K562 (cell line): ENCODE data around the gene ATP2A3. TPM values are rescaled to one million over a fixed set of nuclear protein-coding genes. Genes with fewer than 3 reads are reported as not detected.

Experiments
- CBX2 ChIP-seq: fragments of 200-600 bp; sonication (generic); IDR thresholded peaks from one replicate; pipeline ENCODE4 v1.6.1; 2012; ENCODE audit warnings: mild to moderate bottlenecking, low read length, inconsistent platforms; ENCODE audit not compliant: insufficient read depth, poor library complexity, severe bottlenecking
- CCNT2 ChIP-seq: IDR thresholded peaks from 2 replicates; pipeline ENCODE4 v1.6.1; 2011; ENCODE audit warnings: borderline replicate concordance, low read depth, mild to moderate bottlenecking, moderate library complexity, mixed read lengths, low read length; ENCODE audit not compliant: insufficient read length; ENCODE audit errors: extremely low read depth
- E4F1 ChIP-seq: fragments of 250-450 bp; sonication (Bioruptor Pico); IDR thresholded peaks from 2 replicates; pipeline ENCODE4 v1.5.0; 2021; ENCODE audit warnings: mild to moderate bottlenecking, borderline replicate concordance
- ETV6 ChIP-seq, 3 experiments: fragments of 150-350 bp in 1 of 3; sonication (generic) in 1 of 3; formaldehyde crosslinking in 1 of 3; IDR thresholded peaks; 2 replicates each; pipeline versions ENCODE4 v1.6.1 to v1.8.0; 2014 to 2022; ENCODE audit warnings: borderline replicate concordance in 2 of 3, low read depth in 2 of 3, antibody characterized with exemption in 1 of 3, low read length in 1 of 3, mild to moderate bottlenecking in 1 of 3, missing genetic modification reagents in 1 of 3
- HEY1 ChIP-seq: fragments of 250-450 bp; sonication (Bioruptor Pico); IDR thresholded peaks from 2 replicates; pipeline ENCODE4 v1.5.0; 2020; ENCODE audit warnings: mild to moderate bottlenecking, moderate library complexity, borderline replicate concordance
- HINFP ChIP-seq: fragments of 450-650 bp; conservative IDR thresholded peaks from 2 replicates; pipeline ENCODE4 v1.6.1; 2016; ENCODE audit warnings: missing genetic modification characterization, low read depth, mild to moderate bottlenecking, control low read depth, missing compliant biosample characterization
- MYC ChIP-seq, 2 experiments: fragments of 250-450 bp in 1 of 2; sonication (Bioruptor Pico) in 1 of 2; IDR thresholded peaks; 2 replicates each; pipeline versions ENCODE4 v1.5.1 to v1.6.1; 2012 to 2021; ENCODE audit warnings: low read depth in 2 of 2, borderline replicate concordance in 1 of 2, improper control_type of control experiment in 1 of 2, low read length in 1 of 2, mild to moderate bottlenecking in 1 of 2, moderate library complexity in 1 of 2
- NFXL1 ChIP-seq: fragments of 450-650 bp; formaldehyde crosslinking; IDR thresholded peaks from 2 replicates; pipeline ENCODE4 v1.4.0; 2021; ENCODE audit warnings: mild to moderate bottlenecking
- PHB2 ChIP-seq: fragments of 450-650 bp; IDR thresholded peaks from 2 replicates; pipeline ENCODE4 v1.6.1; 2017; ENCODE audit warnings: low read depth
- ZNF121 ChIP-seq: sonication (generic); formaldehyde crosslinking; conservative IDR thresholded peaks from 2 replicates; pipeline ENCODE4 v1.8.0; 2022; ENCODE audit warnings: missing genetic modification reagents
- ZNF124 ChIP-seq: sonication (generic); formaldehyde crosslinking; IDR thresholded peaks from 2 replicates; pipeline ENCODE4 v1.8.1; 2022; ENCODE audit warnings: missing genetic modification reagents
- ZNF212 ChIP-seq: fragments of 450-650 bp; formaldehyde crosslinking; IDR thresholded peaks from 2 replicates; pipeline ENCODE4 v1.4.0; 2020; ENCODE audit warnings: mild to moderate bottlenecking
- ZNF239 ChIP-seq: fragments of 250-450 bp; sonication (Bioruptor Pico); IDR thresholded peaks from 2 replicates; pipeline ENCODE4 v1.4.0; 2020; ENCODE audit warnings: mild to moderate bottlenecking
- ZNF449 ChIP-seq: fragments of 250-450 bp; sonication (Bioruptor Pico); IDR thresholded peaks from 2 replicates; pipeline ENCODE4 v1.8.0; 2022; ENCODE audit warnings: moderate library complexity, mild to moderate bottlenecking, inconsistent platforms
- ZNF589 ChIP-seq: fragments of 200-800 bp; sonication (Bioruptor generic); IDR thresholded peaks from 2 replicates; pipeline ENCODE4 v1.6.1; 2016; ENCODE audit warnings: low read depth, missing genetic modification characterization, missing compliant biosample characterization
- polyA plus RNA-seq, 8 experiments: library from polyadenylated mRNA; depleted of rRNA in 4 of 8; stranded (reverse) in 5 of 8; unstranded in 3 of 8; fragments of >200 nt; fragmentation: Nextera tagmentation in 2 of 8; fragmentation: Illumina TruSeq in 1 of 8; extraction: Ambion mirVana in 2 of 8; extraction: Trizol in 1 of 8; gene quantifications; 2 replicates each; pipeline versions ENCODE4 v1.2.1 to v1.2.3, GENCODE V29; 2011 to 2014; ENCODE audit warnings: inconsistent platforms in 1 of 8, missing spikeins in 1 of 8
- total RNA-seq, 7 experiments: library from RNA; depleted of rRNA in 6 of 7; stranded (reverse); fragments of >200 nt in 6 of 7; fragmentation: Illumina TruSeq in 2 of 7; extraction: Trizol in 2 of 7; gene quantifications; 2 replicates each; pipeline versions ENCODE4 v1.2.1 to v1.2.3, GENCODE V29; 2011 to 2021; ENCODE audit warnings: low replicate concordance in 1 of 7
- TF ChIP-seq, protein P1 (sequence below): fragments of 250-450 bp; sonication (Bioruptor Pico); IDR thresholded peaks from 2 replicates; pipeline ENCODE4 v1.4.0; 2020; ENCODE audit warnings: mild to moderate bottlenecking, moderate library complexity

ATP2A3 gene
- total and polyA plus RNA-seq, 9 of the 15 experiments (the other 6 are each of a cell fraction or from before 2014, with no cell fraction given): 0.65 to 103 (median 31.3) TPM

- TF ChIP-seq CCNT2 (peak; percentile 54), HINFP (tag) (no peak), PHB2 (no peak), HEY1 (0 out of 2 replicates have a peak, but pooled peaks have one; percentile 58), ZNF124 (CRISPR knock-in tag) (no peak), ZNF239 (peak; percentile 76), ETV6 (IDR thresholded peaks at IDR 0.05; ENCODE audit: borderline replicate concordance in 1 of 2, low read depth in 2 of 2, low read length in 1 of 2) (no peak), ETV6 (CRISPR knock-in tag; IDR thresholded peaks at IDR 0.05; ENCODE audit: borderline replicate concordance) (no peak), CBX2 (no peak), ZNF449 (CRISPR knock-in tag) (peak; percentile 86; the same call in 1 of the 2 replicates), ZNF212 (no peak), ZNF589 (peak; percentile 98), NFXL1 (peak; percentile 76; the same call in 1 of the 2 replicates), ZNF121 (CRISPR knock-in tag) (no peak), E4F1 (CRISPR knock-in tag) (no peak), MYC (IDR thresholded peaks at IDR 0.05; ENCODE audit: low read depth, low read length) (peak; percentile 73), MYC (CRISPR knock-in tag; IDR thresholded peaks at IDR 0.05; ENCODE audit: borderline replicate concordance, low read depth) (no peak; the same call in 1 of the 2 replicates)
- TF ChIP-seq, protein P1, sequence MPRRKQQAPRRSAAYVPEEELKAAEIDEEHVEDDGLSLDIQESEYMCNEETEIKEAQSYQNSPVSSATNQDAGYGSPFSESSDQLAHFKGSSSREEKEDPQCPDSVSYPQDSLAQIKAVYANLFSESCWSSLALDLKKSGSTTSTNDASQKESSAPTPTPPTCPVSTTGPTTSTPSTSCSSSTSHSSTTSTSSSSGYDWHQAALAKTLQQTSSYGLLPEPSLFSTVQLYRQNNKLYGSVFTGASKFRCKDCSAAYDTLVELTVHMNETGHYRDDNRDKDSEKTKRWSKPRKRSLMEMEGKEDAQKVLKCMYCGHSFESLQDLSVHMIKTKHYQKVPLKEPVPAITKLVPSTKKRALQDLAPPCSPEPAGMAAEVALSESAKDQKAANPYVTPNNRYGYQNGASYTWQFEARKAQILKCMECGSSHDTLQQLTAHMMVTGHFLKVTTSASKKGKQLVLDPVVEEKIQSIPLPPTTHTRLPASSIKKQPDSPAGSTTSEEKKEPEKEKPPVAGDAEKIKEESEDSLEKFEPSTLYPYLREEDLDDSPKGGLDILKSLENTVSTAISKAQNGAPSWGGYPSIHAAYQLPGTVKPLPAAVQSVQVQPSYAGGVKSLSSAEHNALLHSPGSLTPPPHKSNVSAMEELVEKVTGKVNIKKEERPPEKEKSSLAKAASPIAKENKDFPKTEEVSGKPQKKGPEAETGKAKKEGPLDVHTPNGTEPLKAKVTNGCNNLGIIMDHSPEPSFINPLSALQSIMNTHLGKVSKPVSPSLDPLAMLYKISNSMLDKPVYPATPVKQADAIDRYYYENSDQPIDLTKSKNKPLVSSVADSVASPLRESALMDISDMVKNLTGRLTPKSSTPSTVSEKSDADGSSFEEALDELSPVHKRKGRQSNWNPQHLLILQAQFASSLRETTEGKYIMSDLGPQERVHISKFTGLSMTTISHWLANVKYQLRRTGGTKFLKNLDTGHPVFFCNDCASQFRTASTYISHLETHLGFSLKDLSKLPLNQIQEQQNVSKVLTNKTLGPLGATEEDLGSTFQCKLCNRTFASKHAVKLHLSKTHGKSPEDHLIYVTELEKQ (CRISPR knock-in tag): peak; percentile 85
These were observed 40.5 kb upstream of the ATP2A3 start (continued) for GRCh38 chr17:4004517-4005295.
